Naive B cell (primary cell): ENCODE results near the gene PPM1M. TPM values are rescaled to one million over a fixed set of nuclear protein-coding genes. Genes with fewer than 3 reads are reported as not detected.
A peak's percentile ranks its signal among the peaks of the same experiment; 100 is the strongest.

ENCODE experiments used
- ATAC-seq, 2 donors: fragments of 150-1000 bp; cut with Tn5 transposase; 2 replicates each; pipeline ENCODE4 v1.10.0; 2021; ENCODE audit warnings: low read depth in 2 of 2, mild to moderate bottlenecking in 2 of 2, moderate library complexity in 2 of 2
- DNase-seq: peaks from one replicate; pipeline ENCODE4 v3.0.0; 2022
- H3K27ac Mint-ChIP-seq, 6 donors: one replicate each; pipeline ENCODE4 v1.8.0; 2020 to 2022; ENCODE audit warnings: mild to moderate bottlenecking in 6 of 6, mixed read lengths in 6 of 6, moderate library complexity in 5 of 6, inconsistent platforms in 2 of 6
- H3K27me3 Mint-ChIP-seq, 3 donors: one replicate each; pipeline ENCODE4 v1.8.0; 2021 to 2022; ENCODE audit warnings: mixed read lengths in 3 of 3, mild to moderate bottlenecking in 1 of 3
- H3K36me3 Mint-ChIP-seq, 2 donors: one replicate each; pipeline ENCODE4 v1.8.0; 2020 to 2022; ENCODE audit warnings: mixed read lengths in 2 of 2, inconsistent platforms in 1 of 2, mild to moderate bottlenecking in 1 of 2
- H3K4me1 Mint-ChIP-seq, 3 donors: one replicate each; pipeline ENCODE4 v1.8.0; 2020 to 2022; ENCODE audit warnings: mixed read lengths in 3 of 3, inconsistent platforms in 1 of 3, mild to moderate bottlenecking in 1 of 3, moderate library complexity in 1 of 3
- H3K4me3 Mint-ChIP-seq, 8 donors: one replicate each; pipeline ENCODE4 v1.8.0; 2020 to 2022; ENCODE audit warnings: mild to moderate bottlenecking in 8 of 8, mixed read lengths in 8 of 8, moderate library complexity in 8 of 8, inconsistent platforms in 2 of 8
- H3K9me3 Mint-ChIP-seq, 7 donors: one replicate each; pipeline ENCODE4 v1.8.0; 2020 to 2022; ENCODE audit warnings: mixed read lengths in 7 of 7, mild to moderate bottlenecking in 5 of 7, inconsistent platforms in 2 of 7, moderate library complexity in 1 of 7
- polyA plus RNA-seq, 6 donors: library from polyadenylated mRNA; unstranded; fragments of 300-500 nt; fragmentation: Illumina TruSeq; gene quantifications; one replicate each; pipeline ENCODE4 v1.2.3, GENCODE V29; 2021; ENCODE audit warnings: low read depth in 6 of 6

The PPM1M gene
- polyA plus RNA-seq, 6 donors from 2014 or later: 16.8 to 38.5 (median 21.4) TPM

- Mint-ChIP-seq H3K4me1 (peaks cover 30 to 50% (median 44%) of the 10 kb centered on the region in 3 donors), H3K27me3 (no peaks in the 10 kb centered on the region), H3K36me3 (no peaks in the 10 kb centered on the region), H3K27ac (peak overlapping the region in 1 of 6 donors; percentile 96), H3K9me3 (no peaks in the 10 kb centered on the region), H3K4me3 (peak overlapping the region; percentile 32 to 98 (median 95))
- DNase-seq (no peak), ATAC-seq (no peak)
Measured at GRCh38 chr3:52237657-52238172, 7.8 kb upstream of the PPM1M start.

- DNase-seq (no peak), ATAC-seq (no peak)
- H3K9me3 Mint-ChIP-seq: no peaks in the 10 kb centered on the region
- H3K4me1 Mint-ChIP-seq: peaks cover 31 to 51% (median 48%) of the 10 kb centered on the region in 3 donors
- peak overlapping the region; percentile 94 to 98 (median 96) for H3K4me3 Mint-ChIP-seq
- peak overlapping the region; percentile 18 to 96 (median 91) for H3K27ac Mint-ChIP-seq
- no peaks in the 10 kb centered on the region for H3K36me3 Mint-ChIP-seq
- H3K27me3 Mint-ChIP-seq: no peaks in the 10 kb centered on the region
Measured at GRCh38 chr3:52238193-52238760, 7.3 kb upstream of the PPM1M start.

GRCh38 chr3:52238761-52239701, 6.5 kb upstream of the PPM1M start, which contains the start of gene TWF2:
Gene TWF2, minus strand, starts transcription at chr3:52239158. Its CDS starts 142 bp downstream, at chr3:52239016.
- Mint-ChIP-seq H3K4me3 (peak within 1 kb of the TSS; percentile 94 to 98 (median 96)), H3K4me1 (peaks cover 37 to 56% (median 56%) of the 10 kb centered on the region in 3 donors), H3K27me3 (no peaks in the 10 kb centered on the region), H3K36me3 (no peaks in the 10 kb centered on the region), H3K27ac (peak within 1 kb of the TSS; percentile 63 to 96 (median 91)), H3K9me3 (no peaks in the 10 kb centered on the region)
- DNase-seq (peak; percentile 90), ATAC-seq (peak; percentile 85 to 86)

- Mint-ChIP-seq H3K27me3 (no peaks in the 10 kb centered on the region), H3K4me1 (peaks cover 41 to 68% (median 61%) of the 10 kb centered on the region in 3 donors), H3K4me3 (peak overlapping the region; percentile 86 to 98 (median 95)), H3K9me3 (no peaks in the 10 kb centered on the region), H3K36me3 (no peaks in the 10 kb centered on the region), H3K27ac (peak overlapping the region; percentile 37 to 88 (median 66))
- ATAC-seq: no peak
- DNase-seq: no peak
Measured at GRCh38 chr3:52240059-52240885, 5.3 kb upstream of the PPM1M start.

- H3K27ac Mint-ChIP-seq: peak overlapping the region in 3 of 6 donors; percentile 34 to 81 (median 34)
- no peaks in the 10 kb centered on the region for H3K27me3 Mint-ChIP-seq
- peaks cover 37 to 63% (median 62%) of the 10 kb centered on the region in 3 donors for H3K4me1 Mint-ChIP-seq
- H3K36me3 Mint-ChIP-seq: no peaks in the 10 kb centered on the region
- H3K4me3 Mint-ChIP-seq: peak overlapping the region in 6 of 8 donors; percentile 9 to 98 (median 85)
- H3K9me3 Mint-ChIP-seq: no peaks in the 10 kb centered on the region
- ATAC-seq (no peak), DNase-seq (no peak)
Measured at GRCh38 chr3:52240886-52241370, 4.6 kb upstream of the PPM1M start.

GRCh38 chr3:52242039-52242438, 3.5 kb upstream of the PPM1M start:
- H3K4me1 Mint-ChIP-seq: peaks cover 45 to 67% (median 63%) of the 10 kb centered on the region in 3 donors
- no peak overlapping the region for H3K27ac Mint-ChIP-seq
- H3K27me3 Mint-ChIP-seq: no peaks in the 10 kb centered on the region
- peak overlapping the region in 2 of 8 donors; percentile 28 to 84 for H3K4me3 Mint-ChIP-seq
- no peak for DNase-seq
- H3K36me3 Mint-ChIP-seq: no peaks in the 10 kb centered on the region
- no peaks in the 10 kb centered on the region for H3K9me3 Mint-ChIP-seq
- ATAC-seq: no peak

GRCh38 chr3:52243791-52244628, 1.5 kb upstream of the PPM1M start:
- H3K36me3 Mint-ChIP-seq: no peaks in the 10 kb centered on the region

GRCh38 chr3:52246264-52246620, 683 bp downstream of the PPM1M start:
- no peaks in the 10 kb centered on the region for H3K27me3 Mint-ChIP-seq
- H3K4me1 Mint-ChIP-seq: peaks cover 38 to 64% (median 54%) of the 10 kb centered on the region in 3 donors
- DNase-seq (no peak), ATAC-seq (peak in 1 of 2 donors; percentile 2)
- H3K36me3 Mint-ChIP-seq: no peaks in the 10 kb centered on the region
- peak overlapping the region; percentile 66 to 88 (median 82) for H3K4me3 Mint-ChIP-seq
- H3K9me3 Mint-ChIP-seq: no peaks in the 10 kb centered on the region
- H3K27ac Mint-ChIP-seq: peak overlapping the region; percentile 39 to 95 (median 82)

More at GRCh38 chr3:52243791-52244628, 1.5 kb upstream of the PPM1M start:
- no peaks in the 10 kb centered on the region for H3K27me3 Mint-ChIP-seq
- H3K4me3 Mint-ChIP-seq: peak overlapping the region; percentile 67 to 90 (median 79)
- no peak for ATAC-seq
- H3K27ac Mint-ChIP-seq: peak overlapping the region in 3 of 6 donors; percentile 21 to 91 (median 73)
- no peak for DNase-seq
- H3K9me3 Mint-ChIP-seq: no peaks in the 10 kb centered on the region
- H3K4me1 Mint-ChIP-seq: peaks cover 43 to 72% (median 59%) of the 10 kb centered on the region in 3 donors

- Mint-ChIP-seq H3K9me3 (no peaks in the 10 kb centered on the region), H3K27me3 (no peaks in the 10 kb centered on the region), H3K36me3 (no peaks in the 10 kb centered on the region), H3K4me3 (peak overlapping the region; percentile 66 to 88 (median 82)), H3K4me1 (peaks cover 38 to 65% (median 56%) of the 10 kb centered on the region in 3 donors), H3K27ac (peak overlapping the region; percentile 39 to 95 (median 88))
- DNase-seq: no peak
- no peak for ATAC-seq
Measured at GRCh38 chr3:52246728-52247408, 1.3 kb downstream of the PPM1M start.

GRCh38 chr3:52247409-52248164, 2.0 kb downstream of the PPM1M start:
- no peaks in the 10 kb centered on the region for H3K27me3 Mint-ChIP-seq
- H3K4me3 Mint-ChIP-seq: peak overlapping the region in 6 of 8 donors; percentile 26 to 88 (median 80)
- H3K36me3 Mint-ChIP-seq: no peaks in the 10 kb centered on the region
- no peaks in the 10 kb centered on the region for H3K9me3 Mint-ChIP-seq
- H3K4me1 Mint-ChIP-seq: peaks cover 40 to 72% (median 63%) of the 10 kb centered on the region in 3 donors
- ATAC-seq (peak; percentile 22), DNase-seq (no peak)
- peak overlapping the region; percentile 34 to 95 (median 60) for H3K27ac Mint-ChIP-seq

GRCh38 chr3:52248165-52248541, 2.6 kb downstream of the PPM1M start:
- no peaks in the 10 kb centered on the region for H3K36me3 Mint-ChIP-seq
- no peaks in the 10 kb centered on the region for H3K27me3 Mint-ChIP-seq
- DNase-seq (no peak), ATAC-seq (no peak)
- peaks cover 44 to 78% (median 66%) of the 10 kb centered on the region in 3 donors for H3K4me1 Mint-ChIP-seq
- peak overlapping the region in 1 of 8 donors; percentile 85 for H3K4me3 Mint-ChIP-seq
- peak overlapping the region in 5 of 6 donors; percentile 12 to 88 (median 39) for H3K27ac Mint-ChIP-seq
- no peaks in the 10 kb centered on the region for H3K9me3 Mint-ChIP-seq
